GM21390 (cell line): Measurements from ENCODE around the gene ZNF785.

ENCODE experiments used
- ATAC-seq: cut with Tn5 transposase; IDR thresholded peaks from one replicate; pipeline ENCODE4 v1.9.1; 2021; ENCODE audit not compliant: unreplicated experiment

The ZNF785 gene

GRCh38 chr16:30566531-30566930 is 19.0 kb downstream of the ZNF785 start:
- no peak for ATAC-seq

- ATAC-seq, result no peak
Observed at GRCh38 chr16:30565984-30566383, 19.5 kb downstream of the ZNF785 start.

DNA sequence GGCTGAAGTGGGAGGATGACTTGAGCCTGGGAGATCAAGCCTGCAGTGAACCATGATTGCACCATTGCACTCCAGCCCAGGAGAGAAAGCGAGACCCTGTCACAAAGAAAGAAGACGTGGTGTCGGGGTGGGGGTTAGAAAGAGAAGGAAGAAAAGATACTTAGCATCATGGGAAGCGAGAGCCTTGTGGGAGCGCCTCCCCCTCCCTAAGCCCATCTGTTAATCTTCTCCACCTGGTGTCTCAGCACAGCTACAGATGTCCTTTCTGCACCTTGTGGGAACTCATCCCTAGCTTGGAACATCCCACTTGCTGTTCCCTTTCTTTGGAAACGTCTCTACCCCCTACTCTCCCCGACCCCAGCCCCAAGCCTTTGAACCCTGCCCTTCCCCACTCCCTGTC is 20.0 kb downstream of the ZNF785 start:
- no peak for ATAC-seq

- ATAC-seq, result no peak
Observed at GRCh38 chr16:30562021-30562420, 23.5 kb downstream of the ZNF785 start.

GRCh38 chr16:30561089-30561816 is 24.2 kb downstream of the ZNF785 start:
- ATAC-seq, result no peak

- no peak for ATAC-seq
Observed at GRCh38 chr16:30559690-30560089, 25.8 kb downstream of the ZNF785 start.

GRCh38 chr16:30558789-30559377 is 26.6 kb downstream of the ZNF785 start:
- no peak for ATAC-seq

GRCh38 chr16:30557957-30558788 is 27.3 kb downstream of the ZNF785 start, which contains the start of gene ZNF764:
Gene ZNF764, minus strand, starts transcription at chr16:30558374. Its CDS starts 192 bp downstream, at chr16:30558182.
- ATAC-seq, result peak; percentile 87

- ATAC-seq, result no peak
Observed at GRCh38 chr16:30557707-30557956, 27.9 kb downstream of the ZNF785 start.

DNA sequence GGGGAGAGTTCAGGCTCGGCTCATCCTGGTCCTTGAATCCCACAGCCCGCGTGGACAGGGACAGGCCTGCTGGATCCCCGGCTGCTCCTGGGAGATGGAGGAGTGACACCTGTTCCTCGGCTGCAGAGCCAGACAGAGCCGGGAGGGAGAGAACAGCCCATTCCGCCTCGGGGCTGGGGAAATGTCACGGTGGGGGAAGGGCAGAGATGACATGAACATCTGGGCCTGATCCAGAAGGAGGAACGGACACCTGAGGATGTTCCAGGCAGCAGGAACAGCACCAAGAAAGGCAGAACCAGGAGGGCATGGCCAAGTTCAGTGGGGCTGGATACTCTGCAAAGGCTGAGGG is 29.4 kb downstream of the ZNF785 start:
- ATAC-seq, result no peak

GRCh38 chr16:30555315-30556124 is 30.0 kb downstream of the ZNF785 start:
- ATAC-seq, result no peak

DNA sequence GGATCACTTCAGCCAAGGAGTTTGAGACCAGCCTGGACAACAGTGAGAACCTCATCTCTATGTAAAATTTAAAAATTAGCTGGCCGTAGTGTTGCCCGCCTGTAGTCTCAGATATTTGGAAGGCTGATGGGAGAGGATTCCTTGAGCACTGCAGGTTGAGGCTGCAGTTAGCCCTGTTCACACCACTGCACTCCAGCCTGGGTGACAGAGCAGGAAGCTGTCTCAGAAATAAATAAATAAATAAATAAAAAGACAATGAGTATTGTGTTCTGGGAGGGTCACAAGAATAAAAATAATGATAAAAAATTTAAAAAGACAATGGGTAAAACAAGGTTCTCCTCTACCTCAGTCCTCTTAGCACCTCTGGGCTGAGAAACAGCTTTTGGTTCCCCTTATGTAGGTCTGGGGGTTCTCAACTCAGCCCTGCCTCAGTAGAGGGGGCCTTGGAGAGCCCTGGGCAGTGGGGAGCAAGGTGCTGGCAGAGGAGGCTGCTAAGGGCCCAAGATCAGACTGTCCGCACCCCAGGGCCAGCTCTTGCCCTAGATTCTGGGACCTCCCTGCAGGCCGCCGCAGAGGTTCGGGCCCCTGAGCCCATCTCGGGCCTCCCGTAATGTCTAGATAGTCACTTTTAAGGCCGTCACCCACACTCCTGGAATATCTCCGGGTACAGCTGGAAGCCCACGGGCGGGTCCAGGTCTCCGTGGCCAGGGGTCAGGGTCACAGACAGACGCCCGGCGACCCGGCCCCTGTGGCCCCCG is 30.8 kb downstream of the ZNF785 start:
- ATAC-seq, result no peak

GRCh38 chr16:30553393-30553899 is 32.1 kb downstream of the ZNF785 start:
- no peak for ATAC-seq

GRCh38 chr16:30552956-30553355 is 32.5 kb downstream of the ZNF785 start:
- no peak for ATAC-seq

- ATAC-seq, result no peak
Observed at GRCh38 chr16:30551781-30552180, 33.7 kb downstream of the ZNF785 start.

DNA sequence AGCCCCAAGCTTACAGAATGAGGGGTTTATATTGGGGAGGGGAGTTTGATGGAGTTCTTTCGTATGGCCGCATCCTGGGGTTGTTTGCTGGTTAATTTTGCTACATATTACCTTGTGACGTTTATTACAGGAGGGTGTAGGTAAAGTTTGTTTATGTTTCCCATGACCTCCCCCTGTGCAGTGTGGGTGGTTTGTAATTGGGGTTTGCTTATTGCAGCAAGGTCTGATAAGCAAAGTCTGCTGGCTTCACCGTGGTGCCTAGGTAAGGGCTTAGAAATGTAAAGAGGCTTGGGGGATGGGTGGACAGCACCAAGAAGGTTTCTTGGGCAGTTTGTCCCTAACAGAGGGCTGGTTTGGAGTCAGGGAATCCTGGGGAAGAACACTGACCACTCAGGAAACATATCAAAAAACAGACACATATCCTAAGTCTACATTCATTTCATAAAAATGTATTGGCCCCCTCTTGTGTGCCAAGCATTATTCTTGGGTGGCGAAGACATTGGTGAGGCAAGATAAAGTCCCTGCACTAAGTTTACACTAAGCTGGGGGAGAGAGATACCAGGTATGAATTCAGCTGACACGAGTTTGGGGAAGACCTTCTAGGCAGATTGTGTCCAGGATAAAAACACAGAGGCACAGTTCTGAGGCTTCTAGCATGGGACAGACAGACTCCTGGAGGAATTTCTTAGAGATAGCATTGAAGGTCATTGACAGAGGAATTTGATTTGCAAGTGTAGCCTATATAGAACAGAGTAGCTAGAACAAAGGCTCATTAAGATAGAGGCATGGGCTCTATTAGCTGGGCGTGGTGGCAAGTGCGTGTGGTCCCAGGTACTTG is 36.9 kb downstream of the ZNF785 start:
- ATAC-seq, result no peak

- ATAC-seq, result no peak
Observed at GRCh38 chr16:30546115-30546514, 39.4 kb downstream of the ZNF785 start.

DNA sequence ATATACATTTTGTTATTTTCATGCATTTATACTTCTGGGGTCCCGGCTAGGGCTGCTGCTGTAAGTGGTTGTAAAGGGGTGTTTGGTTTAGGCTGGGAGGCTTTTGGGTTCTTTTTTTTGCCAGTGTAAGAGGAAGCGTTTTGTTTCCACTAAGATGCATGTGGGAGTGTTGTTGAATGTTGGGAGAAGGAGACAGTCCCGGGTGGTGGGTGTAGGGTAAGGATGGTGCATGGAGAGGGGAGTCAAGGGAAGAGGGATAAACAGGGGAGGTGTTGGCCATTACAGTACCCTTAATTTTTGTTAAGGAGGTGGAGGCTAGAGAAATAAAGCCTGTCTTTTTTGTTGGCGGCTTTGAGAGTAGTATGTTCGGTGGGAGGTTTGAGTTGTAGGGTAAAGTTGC is 42.4 kb downstream of the ZNF785 start:
- ATAC-seq, result no peak

- ATAC-seq, result no peak
Observed at GRCh38 chr16:30541502-30542329, 43.8 kb downstream of the ZNF785 start.
